IMR-90 (cell line): Measurements from ENCODE around the gene XPO6. TPM values are rescaled to one million over a fixed set of nuclear protein-coding genes. Genes with fewer than 3 reads are reported as not detected.
"Not testable (repeated sequence)": the region's sequence is repeated elsewhere in the genome, so short reads cannot be mapped to it uniquely, and the experiment has no call there.

Source experiments
- ATAC-seq: fragments of 200-7000 bp; cut with Tn5 transposase; 2 replicates; pipeline ENCODE4 v1.9.1; 2020; ENCODE audit warnings: low read depth, mild to moderate bottlenecking, moderate library complexity
- BruUV-seq: library from RNA; stranded (reverse); fragments of 400-500 nt; replicated peaks from 2 replicates; lab custom pipeline; 2021; lab: Mats Ljungman, UMichigan
- CTCF ChIA-PET: fragments of 300-600 bp; formaldehyde crosslinking; extraction: SDS; loops from one replicate; lab custom pipeline; 2021; ENCODE audit warnings: antibody characterized with exemption; lab: Yijun Ruan, JAX
- POLR2A ChIA-PET: fragments of 300-600 bp; sonication (Branson Sonifier 250); formaldehyde crosslinking; loops from one replicate; lab custom pipeline; 2022; ENCODE audit warnings: antibody characterized with exemption; ENCODE audit not compliant: unreplicated experiment; lab: Charles Lee
- DNase-seq: peaks from one replicate; pipeline ENCODE4 v3.0.0; 2013
- H2AFZ ChIP-seq: replicated peaks from 2 replicates; pipeline ENCODE3; 2013; ENCODE audit warnings: low read length, mild to moderate bottlenecking; ENCODE audit not compliant: poor library complexity
- H2AK5ac ChIP-seq: 2 replicates; pipeline ENCODE4 v1.6.1; 2013; ENCODE audit warnings: low read depth, low read length, inconsistent platforms
- H2AK9ac ChIP-seq: replicated peaks from 2 replicates; pipeline ENCODE3; 2013; ENCODE audit warnings: mild to moderate bottlenecking, low read depth, low read length, moderate library complexity; ENCODE audit not compliant: poor library complexity
- H2BK120ac ChIP-seq: 2 replicates; pipeline ENCODE4 v1.6.1; 2013; ENCODE audit warnings: low read depth, low read length, inconsistent platforms
- H2BK15ac ChIP-seq: 3 replicates; pipeline ENCODE4 v1.6.1; 2013; ENCODE audit warnings: low read depth, low read length, inconsistent platforms
- H2BK20ac ChIP-seq: 2 replicates; pipeline ENCODE4 v1.6.1; 2013; ENCODE audit warnings: low read depth, mild to moderate bottlenecking, inconsistent platforms, low read length, moderate library complexity
- H2BK5ac ChIP-seq: 2 replicates; pipeline ENCODE4 v1.6.1; 2013; ENCODE audit warnings: mild to moderate bottlenecking, low read depth, low read length, inconsistent platforms; ENCODE audit not compliant: poor library complexity, severe bottlenecking
- H3K14ac ChIP-seq: replicated peaks from 2 replicates; pipeline ENCODE4 v1.6.1; 2013; ENCODE audit warnings: low read depth, low read length, inconsistent platforms
- H3K18ac ChIP-seq: 2 replicates; pipeline ENCODE4 v1.6.1; 2013; ENCODE audit warnings: low read depth, low read length, control low read depth
- H3K23ac ChIP-seq: 2 replicates; pipeline ENCODE4 v1.6.1; 2013; ENCODE audit warnings: low read depth, low read length, inconsistent platforms
- H3K27ac ChIP-seq: 2 replicates; pipeline ENCODE4 v1.5.1; 2013; ENCODE audit warnings: mild to moderate bottlenecking, control low read depth, low read length; ENCODE audit not compliant: insufficient read depth
- H3K27me3 ChIP-seq: 2 replicates; pipeline ENCODE4 v1.6.1; 2013; ENCODE audit warnings: low read length; ENCODE audit not compliant: control insufficient read depth, insufficient read depth
- H3K36me3 ChIP-seq: 2 replicates; pipeline ENCODE4 v1.6.1; 2013; ENCODE audit warnings: low read length, mixed read lengths; ENCODE audit not compliant: control insufficient read depth, insufficient read depth
- H3K4ac ChIP-seq: 2 replicates; pipeline ENCODE4 v1.6.1; 2013; ENCODE audit warnings: low read depth, low read length, inconsistent platforms
- H3K4me1 ChIP-seq: 2 replicates; pipeline ENCODE4 v1.6.1; 2013; ENCODE audit warnings: low read length, mixed read lengths; ENCODE audit not compliant: control insufficient read depth, insufficient read depth
- H3K4me2 ChIP-seq: 2 replicates; pipeline ENCODE4 v1.6.1; 2013; ENCODE audit warnings: low read depth, mild to moderate bottlenecking, control low read depth, low read length, moderate library complexity
- H3K4me3 ChIP-seq: 2 replicates; pipeline ENCODE4 v1.5.1; 2013; ENCODE audit warnings: low read depth, mild to moderate bottlenecking, control low read depth, low read length, moderate library complexity; ENCODE audit not compliant: insufficient read depth
- H3K56ac ChIP-seq: 2 replicates; pipeline ENCODE4 v1.6.1; 2013; ENCODE audit warnings: low read length, inconsistent platforms; ENCODE audit not compliant: insufficient read depth; ENCODE audit errors: extremely low read depth
- H3K79me1 ChIP-seq, 2 experiments: 2 replicates each; pipeline ENCODE4 v1.6.1; 2013; ENCODE audit warnings: low read length in 2 of 2, inconsistent platforms in 1 of 2, low read depth in 1 of 2
- H3K9ac ChIP-seq: 2 replicates; pipeline ENCODE4 v1.6.1; 2013; ENCODE audit warnings: low read depth, low read length, control low read depth
- H3K9me1 ChIP-seq: 2 replicates; pipeline ENCODE4 v1.6.1; 2013; ENCODE audit warnings: low read length, inconsistent platforms; ENCODE audit not compliant: insufficient read depth
- H3K9me3 ChIP-seq: 2 replicates; pipeline ENCODE4 v1.6.1; 2013; ENCODE audit warnings: low read length; ENCODE audit not compliant: control insufficient read depth, insufficient read depth
- H4K20me1 ChIP-seq: 2 replicates; pipeline ENCODE4 v1.6.1; 2013; ENCODE audit warnings: low read length, inconsistent platforms; ENCODE audit not compliant: insufficient read depth
- H4K5ac ChIP-seq: 2 replicates; pipeline ENCODE4 v1.6.1; 2013; ENCODE audit warnings: mild to moderate bottlenecking, low read depth, low read length, control low read depth
- H4K8ac ChIP-seq, 2 experiments: 2 replicates each; pipeline ENCODE4 v1.6.1; 2013; ENCODE audit warnings: low read depth in 2 of 2, low read length in 2 of 2, control low read depth in 1 of 2, inconsistent platforms in 1 of 2
- H4K91ac ChIP-seq: 2 replicates; pipeline ENCODE4 v1.6.1; 2013; ENCODE audit warnings: low read depth, low read length, inconsistent platforms; ENCODE audit not compliant: insufficient read depth
- WGBS, 2 experiments: methylation state at CpG; one replicate each; pipeline versions ENCODE4 v1.1.5 to v1.1.7; 2013; ENCODE audit warnings: missing lambda C conversion rate in 2 of 2; ENCODE audit not compliant: insufficient read length in 1 of 2; ENCODE audit errors: extremely low coverage in 2 of 2; 5-methylcytosine and 5-hydroxymethylcytosine counted together
- dilution Hi-C: fragments of 300-500 bp; cut with HindIII; formaldehyde crosslinking; loops from one replicate; pipeline ENCODE4 v1.14.3; 2018; ENCODE audit warnings: low sequenced_read_pairs; ENCODE audit not compliant: unreplicated experiment
- in situ Hi-C: fragments of 300-500 bp; cut with MboI; formaldehyde crosslinking; loops from 3 replicates; pipeline ENCODE4 v1.14.3; 2019; ENCODE audit warnings: low sequenced_read_pairs, inconsistent platforms, mixed read lengths
- intact Hi-C: fragments of 100-400 bp; cut with micrococcal nuclease; formaldehyde crosslinking; loops from 2 replicates; pipeline ENCODE4 v1.10.0; 2022
- polyA plus RNA-seq, 3 experiments: library from polyadenylated mRNA; depleted of rRNA; stranded (reverse); fragments of >200 nt; gene quantifications; 2 replicates each; pipeline ENCODE4 v1.2.3, GENCODE V29; 2012; ENCODE audit warnings: low replicate concordance in 1 of 3
- total RNA-seq: library from RNA; depleted of rRNA; stranded (reverse); fragments of >200 nt; gene quantifications from 2 replicates; pipeline ENCODE4 v1.2.3, GENCODE V29; 2012

Gene XPO6
- total and polyA plus RNA-seq, 2 of the 4 experiments (the other 2 are of a cell fraction) = 108 to 184 TPM

DNA sequence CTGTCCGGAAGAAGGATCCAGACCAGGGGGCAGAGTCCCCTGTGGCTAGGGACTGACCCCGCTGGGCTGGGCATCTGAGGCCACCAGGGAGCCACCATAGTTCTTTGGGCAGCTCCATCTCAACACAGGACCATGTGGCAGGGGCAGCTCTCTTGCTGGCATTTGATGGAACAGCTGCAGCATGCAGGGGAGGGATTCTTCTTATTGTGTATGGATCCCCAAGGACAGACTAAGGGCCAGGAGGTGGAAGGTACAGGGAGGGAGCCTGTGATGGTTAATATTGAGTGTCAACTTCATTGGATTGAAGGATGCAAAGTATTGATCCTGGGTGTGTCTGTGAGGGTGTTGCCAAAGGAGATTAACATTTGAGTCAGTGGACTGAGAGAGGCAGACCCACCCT, 37.7 kb upstream of the XPO6 start:
- ATAC-seq, H4K8ac ChIP-seq, H4K5ac ChIP-seq, BruUV-seq, POLR2A ChIA-PET, H3K27ac ChIP-seq, H2AK9ac ChIP-seq, dilution Hi-C loops, H3K14ac ChIP-seq, H2BK120ac ChIP-seq, H2BK5ac ChIP-seq, H2AK5ac ChIP-seq, H4K91ac ChIP-seq, H2BK20ac ChIP-seq, H3K79me1 ChIP-seq, H3K56ac ChIP-seq, in situ Hi-C loops, intact Hi-C loops, H3K9ac ChIP-seq, H3K4ac ChIP-seq, H3K4me2 ChIP-seq, CTCF ChIA-PET, H3K36me3 ChIP-seq, H4K20me1 ChIP-seq, DNase-seq, H2BK15ac ChIP-seq, H3K9me3 ChIP-seq, H3K18ac ChIP-seq, H3K9me1 ChIP-seq, H3K23ac ChIP-seq, H3K27me3 ChIP-seq, H3K4me1 ChIP-seq, H2AFZ ChIP-seq, H3K4me3 ChIP-seq: not testable (repeated sequence)
- no CpG with 5 or more reads among the region's 2 CpGs for WGBS, 2 experiments
